ENCODE measurements around the gene CFAP68. TPM values are rescaled to one million over a fixed set of nuclear protein-coding genes. Genes with fewer than 3 reads are reported as not detected.

The CFAP68 gene
- total and polyA plus RNA-seq, 2 of the 4 experiments (the other 2 are of a cell fraction) = 10.2 to 17.0 TPM

- TF ChIP-seq ELK1 (IDR thresholded peaks at IDR 0.05; ENCODE audit: borderline replicate concordance, low read depth, low read length) = no peak
Measured at GRCh38 chr11:111870886-111871692, 8.3 kb upstream of the CFAP68 start, which contains the start of gene ALG9 (continued).

DNA sequence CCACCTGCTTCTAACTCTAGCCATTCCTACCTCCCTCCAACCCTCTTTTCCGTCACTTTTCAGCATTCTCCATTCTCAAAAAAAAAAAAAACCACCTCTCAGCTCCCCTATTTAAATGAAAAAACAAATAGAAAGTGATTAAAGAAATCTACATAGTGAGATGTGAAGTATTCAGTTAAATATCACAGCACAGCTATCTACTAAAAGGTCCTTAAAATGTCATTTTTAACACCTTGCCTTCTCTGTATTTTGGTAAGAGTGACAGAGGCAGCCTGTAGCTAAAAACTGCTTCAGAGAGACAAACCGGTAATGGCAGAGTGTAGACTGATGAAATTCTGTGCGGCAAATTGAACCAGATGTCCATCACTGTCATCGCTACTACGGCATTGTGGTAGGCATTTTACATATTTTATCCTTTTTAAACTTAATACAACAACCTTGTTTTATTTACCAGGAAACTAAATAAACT lies 7.6 kb upstream of the CFAP68 start:
- H3K4ac ChIP-seq (ENCODE audit: low read depth, low read length) = peak overlapping the region; percentile 53; the same call in 1 of the 2 replicates
- TF ChIP-seq FOS (IDR thresholded peaks at IDR 0.05; ENCODE audit: low read depth, low read length) (no peak), ELK1 (IDR thresholded peaks at IDR 0.05; ENCODE audit: borderline replicate concordance, low read depth, low read length) (no peak), POLR2A (IDR thresholded peaks at IDR 0.05; ENCODE audit: low read depth, low read length) (no peak), RCOR1 (IDR thresholded peaks at IDR 0.05; ENCODE audit: insufficient replicate concordance, low read length) (no peak), BHLHE40 (IDR thresholded peaks at IDR 0.05; ENCODE audit: low read depth, low read length) (no peak), CHD1 (IDR thresholded peaks at IDR 0.05; ENCODE audit: low read depth, low read length) (no peak), MAFK (IDR thresholded peaks at IDR 0.05; ENCODE audit: low read depth, low read length) (no peak), NFE2L2 (IDR thresholded peaks at IDR 0.05; ENCODE audit: low read depth, low read length) (no peak), CEBPB (IDR thresholded peaks at IDR 0.05; ENCODE audit: low read depth, low read length) (no peak), RAD21 (IDR thresholded peaks at IDR 0.05; ENCODE audit: low read length) (no peak), SMC3 (IDR thresholded peaks at IDR 0.05; ENCODE audit: low read depth, low read length) (no peak), RFX5 (IDR thresholded peaks at IDR 0.05; ENCODE audit: low read depth, low read length) (no peak)

More for the DNA sequence above, 7.6 kb upstream of the CFAP68 start:
- no CpG with 5 or more reads among the region's 5 CpGs for WGBS, 2 experiments (ENCODE audit: extremely low coverage in 2 of 2, insufficient read length in 1 of 2)
- intact Hi-C loops (cut with micrococcal nuclease) = loop anchor here (2.0 to 10.0 kb wide), 2 partner anchors 125 to 353 kb away; partner anchors contain the start of gene PTS
- Histone ChIP-seq H2AK9ac (replicated peaks; ENCODE audit: low read depth, low read length, poor library complexity) (no peak overlapping the region), H3K56ac (ENCODE audit: extremely low read depth, insufficient read depth, low read length) (peak overlapping the region; percentile 42; the same call in 1 of the 2 replicates), H3K4me2 (ENCODE audit: low read depth, low read length) (peak overlapping the region; percentile 91), H2BK120ac (ENCODE audit: low read depth, low read length) (peak overlapping the region; percentile 40; the same call in 1 of the 2 replicates), H2AK5ac (ENCODE audit: low read depth, low read length) (no peak overlapping the region), H4K91ac (ENCODE audit: insufficient read depth, low read depth, low read length) (peak overlapping the region; percentile 21; the same call in 1 of the 2 replicates), H2BK20ac (ENCODE audit: low read depth, low read length) (no peak overlapping the region), H4K5ac (ENCODE audit: low read depth, low read length) (peak overlapping the region; percentile 89), H3K9me3 (ENCODE audit: control insufficient read depth, insufficient read depth, low read length) (no peaks in the 10 kb centered on the region), H2BK5ac (ENCODE audit: low read depth, low read length, poor library complexity, severe bottlenecking) (peak overlapping the region; percentile 56), H3K27ac (ENCODE audit: insufficient read depth, low read length) (peak overlapping the region; percentile 35; the same call in 1 of the 2 replicates), H3K18ac (ENCODE audit: low read depth, low read length) (peak overlapping the region; percentile 51; the same call in 1 of the 2 replicates), H3K14ac (replicated peaks; ENCODE audit: low read depth, low read length) (peak overlapping the region; percentile 66; the same call in 1 of the 2 replicates), H2AFZ (replicated peaks; ENCODE audit: low read length, poor library complexity) (peak overlapping the region; percentile 90), H3K23ac (ENCODE audit: low read depth, low read length) (peak overlapping the region; percentile 50; the same call in 1 of the 2 replicates), H4K8ac (ENCODE audit: low read depth in 2 of 2, low read length in 2 of 2) (peak overlapping the region; percentile 89 to 91), H2BK15ac (ENCODE audit: low read depth, low read length) (no peak overlapping the region), H4K20me1 (ENCODE audit: insufficient read depth, low read length) (no peaks in the 10 kb centered on the region), H3K4me1 (ENCODE audit: control insufficient read depth, insufficient read depth, low read length) (peaks cover 2% of the 10 kb centered on the region), H3K36me3 (ENCODE audit: control insufficient read depth, insufficient read depth, low read length) (peaks cover 1% of the 10 kb centered on the region), H3K79me1 (ENCODE audit: low read depth in 1 of 2, low read length in 2 of 2) (peaks cover 3 to 19% of the 10 kb centered on the region in 2 experiments; a peak in 3 of 4 replicates), H3K9me1 (ENCODE audit: insufficient read depth, low read length) (peaks cover 4% of the 10 kb centered on the region; the same call in 1 of the 2 replicates), H3K4me3 (ENCODE audit: insufficient read depth, low read depth, low read length) (peak overlapping the region; percentile 94), H3K27me3 (ENCODE audit: control insufficient read depth, insufficient read depth, low read length) (no peaks in the 10 kb centered on the region), H3K9ac (ENCODE audit: low read depth, low read length) (peak overlapping the region; percentile 73)
- ATAC-seq (ENCODE audit: low read depth) (no peak), DNase-seq (no peak)
- dilution Hi-C loops (cut with HindIII; ENCODE audit: low sequenced_read_pairs, unreplicated experiment) = no loop called here
- ChIA-PET CTCF (interaction anchor here (1.0 to 1.5 kb wide), 4 partner anchors 15 to 110 kb away, joined by 4 to 6 read pairs (median 5); no protein-coding TSS in a partner anchor), POLR2A (ENCODE audit: unreplicated experiment) (no interaction called here)
- no TSS peak for BruUV-seq (replicated peaks)
- in situ Hi-C loops (cut with MboI; ENCODE audit: low sequenced_read_pairs) = no loop called here

Measured in IMR-90 (cell line).